Left lung (tissue), 10 donors: Measurements from ENCODE around the gene PLEKHF1. TPM values are rescaled to one million over a fixed set of nuclear protein-coding genes. Genes with fewer than 3 reads are reported as not detected.
"Not testable (repeated sequence)": the region's sequence is repeated elsewhere in the genome, so short reads cannot be mapped to it uniquely, and the experiment has no call there.

Experiments
- ATAC-seq: fragments of 200-7000 bp; cut with Tn5 transposase; one replicate; pipeline ENCODE4 v1.9.1; 2020; ENCODE audit warnings: moderate library complexity
- DNase-seq, 4 donors: peaks; one replicate each; pipeline ENCODE4 v3.0.0-alpha.2; 2013 to 2020
- H3K27ac ChIP-seq, 2 donors: fragments of 200-600 bp; sonication (generic) in 1 of 2; one replicate each; pipeline versions ENCODE4 v1.5.0 to v1.8.0; 2020 to 2021
- H3K27me3 ChIP-seq, 2 donors: fragments of 200-600 bp; sonication (generic) in 1 of 2; one replicate each; pipeline versions ENCODE4 v1.5.0 to v1.8.0; 2020 to 2021
- H3K36me3 ChIP-seq, 2 donors: fragments of 200-600 bp; sonication (generic) in 1 of 2; one replicate each; pipeline versions ENCODE4 v1.5.0 to v1.8.0; 2020 to 2021
- H3K4me1 ChIP-seq, 2 donors: fragments of 200-600 bp; one replicate each; pipeline ENCODE4 v1.8.0; 2021
- H3K4me3 ChIP-seq, 2 donors: fragments of 200-600 bp; sonication (generic) in 1 of 2; one replicate each; pipeline versions ENCODE4 v1.5.0 to v1.8.0; 2020 to 2021; ENCODE audit warnings: mild to moderate bottlenecking in 1 of 2
- H3K9me3 ChIP-seq, 2 donors: fragments of 200-600 bp; sonication (generic) in 1 of 2; one replicate each; pipeline versions ENCODE4 v1.5.0 to v1.8.0; 2020 to 2021
- intact Hi-C, 2 donors: fragments of 100-400 bp; cut with DNase I; formaldehyde crosslinking; loops; one replicate each; pipeline versions ENCODE4 v1.11.2 to v1.14.2; 2022
- polyA plus RNA-seq, 6 donors: library from polyadenylated mRNA; unstranded; fragments of 120-200 nt; gene quantifications; one replicate each; pipeline ENCODE4 v1.2.1, GENCODE V29; 2013; ENCODE audit not compliant: insufficient read length in 6 of 6
- total RNA-seq, 2 donors: library from RNA; stranded (reverse); fragmentation: NEBNext Ultra II Directional; extraction: Animal tissue kit (Norgen Biotek cat#: 25700); gene quantifications; one replicate each; pipeline ENCODE4 v1.2.1, GENCODE V29; 2021
- TF ChIP-seq, protein P1 (sequence below), 2 donors: fragments of 200-600 bp; sonication (generic) in 1 of 2; IDR thresholded peaks; one replicate each; pipeline versions ENCODE4 v1.5.0 to v1.8.0; 2021; ENCODE audit warnings: antibody characterized with exemption in 2 of 2
- donor health status: DM: no; HTN: yes; CAD: no.
- donor health status: DM: no; HTN: no; CAD: no.

The PLEKHF1 gene
- total and polyA plus RNA-seq, 8 donors: 1.00 to 8.5 (median 1.2) TPM

DNA sequence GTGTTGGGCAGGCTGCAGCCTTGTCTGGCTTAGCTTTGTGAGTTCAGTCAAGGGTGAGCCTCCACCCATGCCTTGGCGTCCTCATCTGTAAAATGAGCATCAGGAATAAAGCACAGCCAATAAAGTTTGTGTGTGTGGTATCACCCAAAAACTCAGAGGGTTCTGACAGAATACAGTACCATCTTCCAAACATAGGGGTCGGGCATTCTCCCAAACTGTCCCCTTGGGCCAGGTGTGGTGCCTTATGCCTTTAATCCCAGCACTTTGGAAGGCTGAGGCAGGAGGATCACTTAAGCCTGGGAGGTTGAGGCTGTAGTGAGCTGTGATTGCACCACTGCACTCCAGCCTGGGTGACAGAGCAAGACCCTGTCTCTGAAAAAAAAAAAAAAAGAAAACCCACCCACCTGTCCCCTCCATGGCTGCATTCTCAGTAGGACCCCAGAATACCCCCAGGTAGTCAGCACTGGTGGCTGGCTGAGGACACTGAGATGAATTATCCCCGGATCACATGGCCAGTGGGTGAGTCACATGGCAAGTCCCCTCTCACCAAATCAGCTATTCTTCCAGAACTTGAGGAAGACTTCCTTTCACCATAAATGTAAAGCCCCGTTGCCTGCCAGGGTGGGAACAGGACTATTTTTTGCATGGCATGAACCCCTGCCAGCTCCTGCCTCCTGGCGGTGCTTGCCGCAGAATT, 40.6 kb upstream of the PLEKHF1 start:
- H3K27ac ChIP-seq: no peak overlapping the region
- peaks cover 0 to 23% of the 10 kb centered on the region in 2 donors for H3K27me3 ChIP-seq
- no peaks in the 10 kb centered on the region for H3K36me3 ChIP-seq
- ATAC-seq (no peak), DNase-seq (no peak)
- no peak overlapping the region for H3K4me3 ChIP-seq
- no peaks in the 10 kb centered on the region for H3K9me3 ChIP-seq
- intact Hi-C loops: no loop called here
- no peaks in the 10 kb centered on the region for H3K4me1 ChIP-seq
- TF ChIP-seq, protein P1, sequence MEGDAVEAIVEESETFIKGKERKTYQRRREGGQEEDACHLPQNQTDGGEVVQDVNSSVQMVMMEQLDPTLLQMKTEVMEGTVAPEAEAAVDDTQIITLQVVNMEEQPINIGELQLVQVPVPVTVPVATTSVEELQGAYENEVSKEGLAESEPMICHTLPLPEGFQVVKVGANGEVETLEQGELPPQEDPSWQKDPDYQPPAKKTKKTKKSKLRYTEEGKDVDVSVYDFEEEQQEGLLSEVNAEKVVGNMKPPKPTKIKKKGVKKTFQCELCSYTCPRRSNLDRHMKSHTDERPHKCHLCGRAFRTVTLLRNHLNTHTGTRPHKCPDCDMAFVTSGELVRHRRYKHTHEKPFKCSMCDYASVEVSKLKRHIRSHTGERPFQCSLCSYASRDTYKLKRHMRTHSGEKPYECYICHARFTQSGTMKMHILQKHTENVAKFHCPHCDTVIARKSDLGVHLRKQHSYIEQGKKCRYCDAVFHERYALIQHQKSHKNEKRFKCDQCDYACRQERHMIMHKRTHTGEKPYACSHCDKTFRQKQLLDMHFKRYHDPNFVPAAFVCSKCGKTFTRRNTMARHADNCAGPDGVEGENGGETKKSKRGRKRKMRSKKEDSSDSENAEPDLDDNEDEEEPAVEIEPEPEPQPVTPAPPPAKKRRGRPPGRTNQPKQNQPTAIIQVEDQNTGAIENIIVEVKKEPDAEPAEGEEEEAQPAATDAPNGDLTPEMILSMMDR (IDR thresholded peaks at IDR 0.05): no peak

- Histone ChIP-seq H3K36me3 (no peaks in the 10 kb centered on the region), H3K9me3 (no peaks in the 10 kb centered on the region), H3K27ac (no peak overlapping the region), H3K4me1 (no peaks in the 10 kb centered on the region), H3K27me3 (peaks cover 0 to 22% of the 10 kb centered on the region in 2 donors), H3K4me3 (no peak overlapping the region)
- DNase-seq (no peak), ATAC-seq (no peak)
- TF ChIP-seq, protein P1 (IDR thresholded peaks at IDR 0.05): no peak
- intact Hi-C loops: no loop called here
These were observed 40.0 kb upstream of the PLEKHF1 start for GRCh38 chr19:29625186-29625651.

GRCh38 chr19:29626386-29626785, 38.9 kb upstream of the PLEKHF1 start:
- Histone ChIP-seq H3K36me3 (no peaks in the 10 kb centered on the region), H3K27ac (no peak overlapping the region), H3K4me3 (no peak overlapping the region), H3K9me3 (no peaks in the 10 kb centered on the region), H3K27me3 (peaks cover 0 to 12% of the 10 kb centered on the region in 2 donors), H3K4me1 (no peaks in the 10 kb centered on the region)
- DNase-seq: no peak
- no peak for ATAC-seq
- intact Hi-C loops: no loop called here
- TF ChIP-seq, protein P1 (IDR thresholded peaks at IDR 0.05): no peak

DNA sequence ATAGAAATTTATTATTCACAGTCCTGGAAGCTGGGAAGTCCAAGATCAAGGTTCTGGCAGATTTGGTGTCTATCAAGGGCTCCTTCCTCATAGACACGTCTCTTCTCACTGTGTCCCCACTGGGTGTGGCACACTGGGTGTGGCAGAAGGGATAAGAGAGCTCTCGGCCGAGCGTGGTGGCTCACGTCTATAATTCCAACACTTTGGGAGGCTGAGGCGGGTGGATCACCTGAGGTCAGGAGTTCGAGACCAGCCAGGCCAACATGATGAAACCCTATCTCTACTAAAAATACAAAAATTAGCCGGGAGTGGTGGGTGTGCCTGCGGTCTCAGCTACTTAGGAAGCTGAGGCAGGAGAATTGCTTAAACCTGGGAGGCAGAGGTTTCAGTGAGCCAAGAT, 38.4 kb upstream of the PLEKHF1 start:
- ATAC-seq, H3K9me3 ChIP-seq, intact Hi-C loops, H3K27me3 ChIP-seq, H3K27ac ChIP-seq, H3K4me1 ChIP-seq, H3K4me3 ChIP-seq, DNase-seq, H3K36me3 ChIP-seq: not testable (repeated sequence)

DNA sequence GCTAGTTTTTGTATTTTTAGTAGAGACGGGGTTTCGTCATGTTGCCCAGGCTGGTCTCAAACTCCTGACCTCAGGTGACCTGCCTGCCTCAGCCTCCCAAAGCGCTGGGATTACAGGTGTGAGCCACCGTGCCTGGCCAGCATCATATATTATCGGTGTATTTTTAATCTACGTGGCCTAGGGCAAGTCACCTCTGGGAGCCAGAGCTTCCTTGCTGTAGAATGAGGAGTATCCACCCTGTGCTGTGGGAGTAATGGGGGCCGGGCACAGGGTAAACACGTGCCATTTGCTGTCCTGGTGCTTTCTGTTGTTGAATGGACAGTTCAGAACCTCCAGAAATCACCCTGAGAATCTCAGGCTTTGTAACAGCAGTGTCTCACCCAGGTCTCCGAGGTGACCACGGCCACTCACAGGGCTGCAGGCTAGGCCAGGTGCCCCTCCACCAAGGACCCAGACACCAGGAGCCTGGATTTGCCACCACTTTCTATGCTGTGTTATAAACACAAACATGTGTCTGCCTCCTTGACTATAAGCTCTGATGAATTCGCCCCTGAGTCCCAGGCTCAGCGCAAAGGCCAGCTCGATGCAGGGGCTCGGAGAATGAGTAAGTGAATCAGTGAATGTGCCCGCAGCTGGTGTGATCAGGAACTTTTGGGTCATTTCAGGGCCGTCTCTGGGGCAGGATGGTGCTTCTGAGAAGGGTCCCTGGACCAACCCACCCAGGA, 36.4 kb upstream of the PLEKHF1 start:
- Histone ChIP-seq H3K36me3 (no peaks in the 10 kb centered on the region), H3K27me3 (no peaks in the 10 kb centered on the region), H3K4me3 (no peak overlapping the region), H3K4me1 (no peaks in the 10 kb centered on the region), H3K27ac (no peak overlapping the region), H3K9me3 (no peaks in the 10 kb centered on the region)
- ATAC-seq (no peak), DNase-seq (peak in 1 of 4 donors; percentile 4)
- intact Hi-C loops: no loop called here
- TF ChIP-seq, protein P1 (IDR thresholded peaks at IDR 0.05): no peak
